Kidney tubule cell (primary cell): ENCODE results near the gene MAMLD1.
A peak's percentile ranks its signal among the peaks of the same experiment; 100 is the strongest.

ENCODE experiments used
- DNase-seq: peaks from one replicate; pipeline ENCODE4 v3.0.0-alpha.2; 2018; ENCODE audit warnings: low spot score

MAMLD1 gene

DNA sequence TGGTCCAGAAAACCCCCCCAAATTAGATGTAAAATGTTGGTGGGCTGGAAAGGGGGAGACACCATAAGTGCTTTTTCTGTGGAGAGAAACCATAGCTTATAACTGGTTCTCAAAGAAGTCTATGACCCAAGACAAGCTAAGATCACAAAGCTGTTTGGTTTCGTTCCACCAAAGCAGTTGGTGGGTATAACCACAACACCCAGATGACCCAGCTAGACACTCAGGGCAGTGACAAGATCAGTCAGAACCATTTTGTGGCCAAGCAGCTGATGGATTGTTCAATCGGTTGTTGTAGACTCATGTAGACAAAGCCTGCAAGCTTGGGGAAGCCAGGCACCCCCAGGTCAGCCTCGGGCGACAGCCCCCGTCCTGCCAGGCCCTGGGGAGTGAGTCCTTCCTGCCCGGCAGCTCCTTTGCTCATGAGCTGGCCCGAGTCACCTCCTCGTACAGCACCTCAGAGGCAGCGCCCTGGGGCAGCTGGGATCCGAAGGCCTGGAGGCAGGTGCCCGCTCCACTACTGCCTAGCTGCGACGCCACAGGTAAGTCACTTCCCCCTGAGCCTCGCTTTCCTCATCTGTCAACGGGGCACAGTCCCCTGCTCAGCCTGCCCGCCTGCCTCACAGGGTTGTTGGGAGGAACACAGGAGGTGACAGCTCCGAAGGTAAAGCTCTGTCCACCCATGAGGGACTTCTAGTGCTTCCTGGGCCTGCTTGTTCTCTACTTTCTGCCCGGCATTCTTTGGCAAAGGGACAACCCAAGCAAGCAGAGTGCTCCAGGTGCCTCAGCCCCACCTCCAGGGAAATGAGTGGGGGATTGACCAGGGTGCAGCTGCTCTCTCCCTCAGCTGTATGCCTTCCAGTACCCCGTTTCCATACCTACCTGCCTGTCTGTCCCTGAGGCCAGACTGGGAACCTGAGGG lies 140.1 kb downstream of the MAMLD1 start:
- DNase-seq = no peak

DNA sequence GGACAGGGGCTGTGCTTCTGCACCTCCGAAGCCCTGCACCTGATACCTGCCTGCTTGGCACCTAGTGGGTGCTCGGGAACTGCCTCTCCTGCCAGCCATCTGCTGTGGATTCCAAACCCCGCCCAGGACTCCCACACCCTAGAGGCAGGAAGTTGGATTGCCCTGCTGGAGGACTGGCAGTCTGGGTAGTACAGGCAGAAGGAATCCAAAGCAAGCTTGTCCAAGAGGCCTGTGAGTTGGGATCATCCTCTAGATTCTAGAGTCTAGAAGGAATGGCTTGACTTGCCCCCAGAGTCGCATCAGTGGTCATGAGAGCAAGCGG lies 140.7 kb downstream of the MAMLD1 start:
- peak; percentile 19 for DNase-seq

DNA sequence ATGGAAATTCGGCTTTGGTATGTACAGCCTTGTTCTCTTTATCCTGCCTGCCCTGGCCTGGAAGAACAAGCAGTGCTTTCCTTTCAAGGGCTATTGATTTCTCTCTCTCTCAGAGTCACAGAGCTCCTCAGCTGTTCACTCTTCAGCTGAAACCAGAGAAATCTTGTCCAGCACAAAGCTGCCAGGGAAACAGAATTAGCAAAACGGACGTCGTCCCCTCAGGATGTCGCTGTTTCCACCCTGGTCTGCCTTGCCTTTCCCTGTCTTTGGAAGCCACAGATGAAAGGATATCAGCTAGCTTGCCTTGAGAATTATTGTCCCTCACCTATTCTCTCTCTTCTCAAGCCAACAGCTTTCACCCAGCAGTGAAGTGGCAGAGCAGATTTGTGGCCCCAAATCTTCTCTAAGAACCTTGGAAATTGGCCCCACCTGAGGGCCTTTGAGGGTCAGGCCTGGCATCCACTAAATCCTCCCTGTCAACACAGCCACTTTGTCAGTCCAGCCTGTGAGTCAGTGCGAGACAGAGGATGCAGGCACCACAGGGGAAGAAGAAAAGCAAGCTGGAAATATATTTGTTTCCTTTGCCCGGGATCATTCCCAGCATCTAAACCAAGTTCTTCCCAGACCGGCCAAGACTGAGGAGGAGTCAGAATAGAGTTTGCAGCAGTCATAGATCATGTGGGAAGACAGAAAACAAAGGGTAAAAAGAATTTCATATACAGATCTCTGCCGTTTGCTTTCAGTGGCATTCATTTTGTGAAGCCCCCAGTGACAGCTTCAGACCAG lies 141.5 kb downstream of the MAMLD1 start:
- peak; percentile 30 for DNase-seq

DNA sequence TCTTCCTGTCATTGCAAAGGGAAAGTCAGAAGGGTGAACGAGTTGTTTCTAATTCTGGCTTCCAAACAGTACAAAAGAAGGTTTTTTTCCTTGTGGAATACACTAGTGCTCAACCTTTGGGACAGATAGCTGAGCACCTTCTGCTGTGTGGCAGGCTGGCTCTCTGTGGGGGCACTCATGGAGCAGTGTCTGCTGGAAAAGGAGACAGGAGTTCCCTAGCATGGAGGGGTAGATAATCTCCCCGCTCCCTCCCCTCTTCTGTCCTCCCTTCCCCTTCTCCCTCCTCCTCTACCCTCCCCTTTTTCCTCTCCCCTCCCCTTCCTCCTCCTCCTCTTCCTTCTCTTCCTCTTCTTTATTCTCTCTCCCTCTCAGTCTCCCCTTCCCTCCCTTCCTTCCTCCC lies 142.9 kb downstream of the MAMLD1 start:
- DNase-seq = no peak

DNA sequence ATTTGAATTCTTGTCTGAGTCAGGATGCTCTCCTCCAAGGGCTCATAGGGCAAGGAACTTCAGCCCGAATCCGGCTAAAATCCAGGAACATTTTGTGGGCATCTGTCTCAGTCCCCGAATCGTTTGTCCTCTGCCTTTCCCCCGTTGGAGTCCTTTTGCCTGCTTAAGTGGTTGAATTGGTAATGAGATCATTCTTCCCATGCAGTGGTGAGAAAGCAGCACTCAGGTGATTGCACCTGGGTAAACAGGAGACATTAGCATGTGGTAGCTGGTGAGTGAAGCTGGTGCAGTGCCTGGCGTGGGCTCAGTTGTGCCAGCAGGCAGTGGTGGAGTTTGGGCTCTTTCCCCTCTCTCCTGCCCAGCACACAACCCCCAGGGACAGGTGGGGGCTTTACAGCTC lies 143.4 kb downstream of the MAMLD1 start:
- DNase-seq = peak; percentile 27

DNA sequence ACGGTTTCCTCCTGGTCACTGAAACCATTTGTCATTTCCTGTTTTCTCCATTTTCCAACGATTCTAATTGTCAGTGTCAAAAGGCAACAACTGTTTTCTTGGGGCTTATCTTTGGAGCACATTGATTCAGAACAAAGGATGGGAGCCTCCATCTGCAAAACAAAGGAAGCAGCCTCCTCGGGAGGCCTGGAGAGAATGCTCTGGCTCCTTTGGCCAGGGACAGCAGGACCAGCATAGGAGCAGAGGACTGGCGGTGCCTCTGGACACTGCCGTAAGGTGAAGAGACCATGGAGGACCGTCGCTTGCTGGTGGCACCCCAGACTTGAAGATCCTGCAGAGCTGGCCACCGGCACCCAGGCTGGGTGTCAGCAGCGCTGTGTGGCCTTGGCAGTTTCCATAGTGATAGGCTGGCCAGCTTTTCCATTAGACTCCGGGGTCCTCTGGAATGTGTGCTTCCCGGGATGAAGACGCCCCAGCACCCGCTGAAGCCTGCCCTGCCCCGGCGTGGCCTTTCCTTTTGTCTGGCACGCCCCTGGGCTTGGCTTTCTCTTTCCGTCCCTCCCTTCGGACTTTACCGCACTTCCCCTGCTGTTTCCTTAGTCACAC lies 144.2 kb downstream of the MAMLD1 start:
- DNase-seq = no peak

DNA sequence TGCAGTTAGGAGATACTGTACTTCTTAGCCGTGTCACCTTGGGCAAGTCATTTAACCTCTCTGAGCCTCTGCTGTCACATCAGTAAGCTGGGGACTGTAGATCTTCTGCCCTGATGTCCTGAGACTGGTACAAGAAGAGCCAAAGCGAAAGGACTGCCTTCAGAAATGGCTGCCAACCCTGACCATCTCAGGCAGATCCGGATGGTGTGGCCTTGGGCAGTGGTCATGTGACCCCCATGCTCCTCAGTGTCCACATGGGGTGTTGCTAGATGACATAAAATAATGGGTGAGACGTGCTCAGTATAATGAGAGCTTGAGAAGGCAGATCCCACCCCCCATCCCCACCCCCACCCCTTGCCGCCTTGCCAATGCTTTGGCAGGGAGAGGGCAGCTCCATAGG lies 144.9 kb downstream of the MAMLD1 start:
- DNase-seq = no peak

DNA sequence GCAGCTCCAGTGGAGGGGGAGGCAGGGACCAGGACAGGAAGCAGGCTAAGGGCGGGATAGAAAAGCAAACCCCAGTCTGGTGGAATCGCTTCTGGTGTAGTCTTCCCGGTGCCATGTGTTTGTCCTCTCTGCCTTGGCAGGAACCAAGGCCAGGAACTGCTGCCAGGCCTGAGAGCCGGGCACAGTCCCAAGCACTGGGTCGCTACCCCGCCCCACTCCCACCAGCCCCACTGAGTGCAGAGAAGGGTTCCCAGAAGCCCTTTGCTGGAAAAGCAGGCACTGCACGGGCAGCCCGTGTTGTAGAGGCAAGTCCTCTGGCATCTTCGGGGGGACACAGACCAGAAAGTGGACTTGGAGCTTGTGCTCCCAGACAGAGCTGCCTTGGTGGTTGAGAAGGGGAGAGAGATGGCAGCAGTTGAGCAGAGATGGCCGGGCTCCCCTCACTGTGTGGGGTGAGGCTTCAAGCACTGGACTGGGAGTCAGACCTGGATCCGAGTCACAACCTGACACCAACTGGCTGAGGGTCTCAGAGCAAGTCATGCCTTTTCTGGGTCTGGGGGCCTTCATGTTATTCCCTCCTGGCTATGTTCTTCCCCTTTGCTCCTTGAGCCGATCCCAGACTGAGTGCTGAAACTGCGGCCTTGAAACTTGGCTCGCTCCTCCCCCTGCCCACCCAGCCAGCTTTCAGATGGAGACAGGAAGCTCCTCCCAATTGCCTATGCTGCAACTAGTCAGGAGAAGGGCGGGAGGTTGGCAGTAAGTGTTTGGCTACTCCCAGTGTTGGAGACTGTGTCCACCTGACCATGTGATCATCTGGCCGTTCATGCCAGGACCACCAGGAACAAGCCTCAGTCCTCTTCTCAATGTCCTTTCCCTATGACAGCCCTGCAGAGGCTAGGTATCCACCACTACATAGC lies 145.6 kb downstream of the MAMLD1 start:
- no peak for DNase-seq

DNA sequence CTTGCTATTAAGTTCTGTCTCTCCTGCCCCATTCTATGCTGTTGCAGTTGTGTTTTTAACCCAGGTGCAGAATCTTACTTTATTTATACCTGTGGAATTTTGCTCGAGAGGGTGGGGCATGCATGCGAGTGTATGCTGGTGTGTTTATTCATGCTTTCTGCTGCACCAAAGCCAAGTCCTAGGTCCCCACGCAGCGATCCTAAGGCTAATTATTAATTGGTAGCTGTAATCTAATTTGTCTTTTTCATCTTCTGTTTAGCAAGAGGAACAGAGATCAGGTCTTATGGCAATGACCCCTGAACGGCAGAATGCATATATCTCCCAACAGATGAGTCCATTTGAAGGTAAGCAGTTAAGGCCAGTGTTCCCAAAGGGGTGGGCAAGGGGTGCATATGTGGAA lies 146.6 kb downstream of the MAMLD1 start:
- DNase-seq = no peak

DNA sequence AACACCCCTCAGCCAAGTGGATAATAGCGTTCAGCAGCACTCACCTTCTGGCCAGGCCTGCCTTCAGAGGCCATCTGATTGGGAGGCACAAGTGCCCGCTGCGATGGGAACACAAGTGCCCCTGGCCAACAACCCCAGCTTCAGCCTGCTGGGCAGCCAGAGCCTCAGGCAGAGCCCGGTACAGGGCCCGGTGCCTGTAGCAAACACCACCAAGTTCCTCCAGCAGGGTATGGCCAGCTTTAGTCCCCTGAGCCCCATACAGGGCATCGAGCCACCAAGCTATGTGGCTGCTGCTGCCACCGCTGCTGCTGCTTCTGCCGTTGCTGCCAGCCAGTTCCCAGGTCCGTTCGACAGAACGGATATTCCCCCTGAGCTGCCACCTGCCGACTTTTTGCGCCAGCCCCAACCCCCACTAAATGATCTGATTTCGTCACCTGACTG lies 149.4 kb downstream of the MAMLD1 start:
- DNase-seq = no peak

DNA sequence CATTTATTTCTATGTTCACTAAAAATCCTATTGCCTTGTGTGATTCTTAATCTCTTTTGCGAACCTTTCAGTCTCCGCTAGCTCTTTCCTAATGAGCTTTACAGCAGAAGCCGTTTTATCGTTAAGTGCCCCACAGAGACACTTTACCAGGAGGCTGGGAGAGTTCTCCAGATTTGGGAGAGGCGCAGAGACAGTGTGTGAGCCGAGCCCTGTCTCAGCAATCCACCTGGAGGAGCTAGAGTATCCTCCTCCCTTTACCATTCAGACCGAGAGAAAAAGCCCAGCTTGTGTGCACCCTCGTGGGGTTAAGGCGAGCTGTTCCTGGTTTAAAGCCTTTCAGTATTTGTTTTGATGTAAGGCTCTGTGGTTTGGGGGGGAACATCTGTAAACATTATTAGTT lies 150.4 kb downstream of the MAMLD1 start:
- DNase-seq = no peak

DNA sequence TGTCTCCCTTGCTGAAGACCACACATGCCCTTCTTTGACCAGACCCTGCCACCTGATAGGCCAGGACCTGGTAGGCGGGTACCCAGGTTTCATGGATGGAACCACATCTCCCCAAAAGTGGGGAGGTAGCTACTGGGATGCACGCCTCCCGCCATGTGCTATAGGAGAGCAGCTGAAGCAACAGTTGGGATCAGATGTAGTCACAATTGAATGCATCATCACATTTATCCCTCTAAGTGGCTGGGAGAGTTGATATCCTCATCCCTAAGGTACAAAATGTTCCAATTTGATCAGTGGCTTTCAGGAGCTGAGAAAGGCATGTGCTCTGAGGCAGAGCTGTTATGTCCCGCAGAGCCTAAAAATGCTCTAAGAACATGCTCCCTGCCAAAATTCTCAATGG lies 151.3 kb downstream of the MAMLD1 start:
- no peak for DNase-seq

DNA sequence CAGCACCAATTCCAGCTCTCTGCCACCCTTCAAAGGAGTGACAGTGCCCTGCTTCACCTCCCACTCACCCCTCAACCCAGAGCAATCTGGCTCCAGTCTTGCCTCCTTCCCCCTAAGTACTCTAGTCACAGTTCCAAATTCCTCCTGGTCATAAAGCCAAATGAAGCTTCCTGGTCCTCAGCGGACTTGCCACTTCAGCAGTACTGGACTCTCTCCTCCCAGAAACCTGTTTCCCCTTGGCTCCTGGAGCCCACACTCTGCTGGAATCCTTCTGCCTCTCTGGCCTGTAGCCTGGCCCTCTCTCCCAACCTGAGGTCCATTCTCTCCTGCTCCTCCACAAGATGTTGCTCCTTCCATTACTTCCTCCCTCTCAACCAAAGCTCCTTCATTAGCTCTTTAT lies 152.7 kb downstream of the MAMLD1 start:
- no peak for DNase-seq

DNA sequence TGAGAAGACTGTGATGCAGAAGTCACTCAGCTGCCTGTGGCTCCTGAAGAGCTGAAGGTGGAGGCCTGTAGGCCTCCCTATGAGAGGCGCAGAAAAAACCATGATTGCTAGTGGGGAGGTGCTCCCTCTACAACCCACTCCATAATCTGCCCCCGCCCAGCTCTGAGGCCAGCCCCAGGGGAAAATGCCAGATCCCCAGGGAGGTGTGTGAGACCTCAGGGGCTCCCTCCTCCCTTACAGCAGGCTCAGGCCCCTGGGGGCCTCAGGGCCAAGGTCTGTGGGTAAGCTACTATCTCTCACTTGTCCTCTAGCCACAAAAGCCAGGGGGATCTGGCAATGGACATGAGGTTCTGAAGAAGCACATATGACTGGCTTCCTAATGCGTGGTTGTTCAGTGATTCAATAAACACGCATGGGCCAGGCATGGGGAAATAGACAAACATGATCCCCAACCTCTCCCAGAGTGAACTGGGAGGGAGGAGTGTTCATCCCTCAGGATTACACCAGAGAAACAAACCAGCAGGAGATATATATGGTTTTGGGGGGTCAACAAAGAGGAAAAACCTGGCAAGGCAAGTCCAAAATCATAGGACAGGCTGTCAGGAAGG lies 154.3 kb downstream of the MAMLD1 start:
- DNase-seq = no peak

DNA sequence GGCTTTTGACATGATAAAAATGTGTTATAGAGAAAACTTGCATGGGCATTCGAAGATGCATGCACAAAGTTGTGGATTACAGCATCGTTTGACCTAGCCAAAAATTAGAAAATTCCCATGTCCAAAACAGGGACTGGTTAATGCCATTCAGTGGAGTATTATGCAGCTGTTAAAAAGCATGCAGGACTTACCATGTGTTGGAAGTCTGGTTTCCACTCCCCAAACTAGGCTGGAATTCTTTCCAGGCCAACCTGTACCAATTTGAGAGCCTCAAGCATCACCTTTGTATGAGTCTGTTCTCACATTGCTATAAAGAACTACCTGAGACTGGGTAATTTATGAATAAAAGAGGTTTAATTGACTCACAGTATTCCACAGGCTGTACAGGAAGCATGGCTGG lies 159.4 kb downstream of the MAMLD1 start:
- no peak for DNase-seq

DNA sequence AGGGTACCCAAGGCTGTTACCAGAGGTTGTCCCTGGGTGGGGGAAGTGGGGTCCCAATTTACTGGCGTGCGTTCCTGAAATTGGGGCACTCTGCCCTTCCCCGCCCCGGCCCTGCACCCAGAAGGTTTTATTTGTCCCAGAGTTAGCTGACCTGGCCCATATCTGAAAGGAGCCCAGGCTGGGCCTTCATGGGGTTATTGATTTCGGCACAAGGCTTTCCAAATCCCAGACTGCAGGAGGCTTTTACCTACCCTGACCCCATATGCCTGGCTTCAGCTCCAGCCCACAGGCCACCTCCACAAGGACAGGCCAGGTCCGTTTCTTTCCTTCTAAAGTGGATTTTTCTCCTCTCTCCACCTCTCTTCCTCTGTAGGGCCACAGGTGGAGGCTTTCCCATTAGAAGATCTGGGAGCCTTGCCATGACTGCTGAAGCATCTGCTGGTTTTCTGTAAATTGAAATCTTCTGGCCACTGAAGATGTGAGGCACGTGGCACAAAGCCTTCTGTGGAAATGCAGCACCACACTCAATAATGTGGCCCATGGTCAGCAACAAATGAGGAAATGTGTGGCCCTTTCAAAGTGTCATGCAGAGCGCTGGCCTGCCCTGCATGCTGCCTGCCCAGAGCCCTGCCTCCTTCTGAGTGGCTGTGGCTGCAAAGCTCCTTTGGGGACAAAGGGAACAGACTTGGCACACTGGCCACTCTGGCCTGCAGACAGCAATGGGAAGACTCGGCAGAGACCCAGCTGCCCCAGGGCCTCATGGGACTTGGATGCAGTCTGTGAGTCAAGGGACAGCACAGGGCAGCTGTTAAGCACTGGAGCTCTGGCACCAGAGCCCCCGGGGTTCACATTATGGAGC lies 162.2 kb downstream of the MAMLD1 start:
- no peak for DNase-seq

DNA sequence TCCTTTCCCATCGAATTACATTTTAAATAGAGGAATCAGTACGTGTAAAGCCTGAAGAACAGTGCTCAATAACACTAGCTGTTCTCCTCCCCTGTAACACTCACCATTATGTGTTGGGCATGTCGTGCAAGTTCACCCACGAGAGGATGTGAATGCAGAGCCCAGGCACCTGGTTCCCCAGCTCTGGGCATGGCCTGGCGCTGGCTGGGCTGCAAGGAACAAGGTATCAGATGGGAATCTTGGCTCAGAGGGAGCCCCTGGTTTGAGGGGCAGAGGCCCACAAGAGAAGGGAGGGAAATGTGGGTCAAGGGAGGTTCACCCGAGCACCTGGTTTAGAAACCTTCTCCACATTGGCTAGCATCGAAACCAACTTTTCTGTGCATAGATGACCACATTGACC lies 163.6 kb downstream of the MAMLD1 start:
- DNase-seq = no peak

DNA sequence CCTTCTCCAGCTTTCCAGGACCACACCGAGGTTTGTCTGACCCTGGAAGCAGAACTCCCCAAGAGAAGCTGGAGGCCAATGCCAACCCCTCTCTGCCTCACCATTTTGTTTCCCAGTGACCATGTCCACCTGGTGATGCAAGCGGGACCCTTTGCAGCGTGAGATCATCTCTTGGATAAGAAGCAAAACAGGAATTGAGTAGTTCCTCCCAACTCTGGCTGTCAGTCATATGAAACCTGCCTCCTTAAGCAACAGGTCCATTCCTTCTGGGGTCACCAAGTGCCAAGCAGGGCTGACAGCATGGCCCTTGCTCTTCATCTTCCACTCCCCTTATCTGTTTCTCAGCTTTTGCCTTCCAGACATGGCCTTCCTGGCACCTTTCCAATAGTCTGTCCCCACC lies 164.0 kb downstream of the MAMLD1 start:
- no peak for DNase-seq

DNA sequence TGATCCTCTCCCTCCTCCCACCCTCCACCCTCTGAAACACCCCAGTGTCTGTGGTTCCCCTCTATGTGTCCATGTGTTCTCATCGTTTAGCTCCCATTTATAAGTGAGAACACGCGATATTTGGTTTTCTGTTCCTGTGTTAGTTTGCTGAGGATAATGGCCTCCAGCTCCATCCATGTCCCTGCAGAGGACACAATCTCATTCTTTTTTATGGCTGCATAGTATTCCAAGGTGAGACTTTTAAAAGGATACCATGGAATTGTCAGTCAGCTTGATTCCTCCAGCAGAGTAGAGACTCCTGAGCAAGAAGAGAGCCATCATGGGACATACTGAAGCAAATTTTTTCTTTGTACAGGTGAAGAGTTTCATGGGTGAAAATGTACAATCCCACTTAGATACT lies 166.5 kb downstream of the MAMLD1 start:
- DNase-seq = no peak

DNA sequence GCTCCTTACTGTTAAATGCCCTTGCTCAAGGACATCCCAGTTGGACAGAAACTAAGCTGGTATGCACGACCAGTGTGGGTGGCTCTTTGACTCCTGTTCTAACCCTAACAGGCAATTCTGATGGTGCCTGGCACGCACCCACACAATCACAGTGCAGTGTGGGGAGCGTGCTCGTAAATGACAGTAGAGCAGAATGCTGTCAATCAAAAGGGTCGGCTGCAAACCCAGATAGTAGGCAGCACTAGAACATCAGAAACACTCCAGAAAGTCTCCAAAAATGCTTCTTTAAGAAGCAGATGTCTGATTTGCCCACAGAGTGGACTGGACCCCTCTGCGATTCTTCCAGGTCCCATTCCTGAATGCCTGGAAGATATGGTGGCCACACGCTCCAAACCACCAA lies 167.7 kb downstream of the MAMLD1 start:
- DNase-seq = no peak

DNA sequence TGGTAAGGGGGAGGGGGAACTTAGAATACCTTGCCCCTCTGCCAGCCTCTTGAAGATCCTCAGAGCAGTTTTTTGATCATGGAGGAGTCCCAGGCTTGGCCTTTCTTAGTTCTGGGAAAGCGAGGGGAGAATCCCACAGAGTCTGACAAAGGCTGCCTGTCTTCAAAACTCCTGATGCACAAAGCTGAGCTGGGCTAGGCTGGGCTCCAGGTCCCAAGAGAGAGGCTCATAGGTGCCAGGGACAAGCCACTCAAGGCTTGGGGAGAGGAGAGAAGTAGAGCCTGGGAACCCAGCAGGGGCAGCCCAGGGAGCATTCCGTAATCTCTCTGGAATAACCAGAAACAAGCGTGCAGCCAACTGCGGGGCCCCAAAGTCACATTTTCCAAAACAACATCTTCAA lies 168.3 kb downstream of the MAMLD1 start:
- DNase-seq = no peak
